Ovary (tissue), 3 donors: ENCODE results near the gene CLK3.

Experiments
- CTCF ChIP-seq, 3 donors: fragments of 450-650 bp in 2 of 3; fragments of 200-600 bp in 1 of 3; IDR thresholded peaks; one replicate each; pipeline versions ENCODE4 v1.5.1 to v1.8.0; 2016 to 2022; ENCODE audit warnings: antibody characterized with exemption in 3 of 3, mild to moderate bottlenecking in 1 of 3
- POLR2A ChIP-seq: fragments of 450-650 bp; IDR thresholded peaks from one replicate; pipeline ENCODE4 v1.6.1; 2017; ENCODE audit warnings: antibody characterized with exemption, mild to moderate bottlenecking, moderate library complexity
- donor health status: DM: no; HTN: no; CAD: no.

- no peak for TF ChIP-seq CTCF (IDR thresholded peaks at IDR 0.05)
- no peak for TF ChIP-seq POLR2A
These were observed 46.6 kb downstream of the CLK3 start for GRCh38 chr15:74662064-74662860.
